LNCaP clone FGC (cell line): ENCODE data around the gene NOP56.

Experiments used
- DNase-seq: peaks from one replicate; pipeline ENCODE4 v3.0.0-alpha.2; 2011; ENCODE audit warnings: low read depth
- H3K4me3 ChIP-seq: 2 replicates; pipeline ENCODE4 v1.5.1; 2011; ENCODE audit warnings: mild to moderate bottlenecking, low read depth, low read length, control low read depth
- CTCF ChIP-seq: IDR thresholded peaks from 2 replicates; pipeline ENCODE4 v1.5.1; 2012; ENCODE audit warnings: mild to moderate bottlenecking; ENCODE audit not compliant: control insufficient read depth, insufficient read depth; ENCODE audit errors: extremely low read depth

Gene NOP56

GRCh38 chr20:2691127-2691526 is 38.7 kb downstream of the NOP56 start:
- TF ChIP-seq CTCF: no peak
- H3K4me3 ChIP-seq: no peak overlapping the region
- DNase-seq: no peak

GRCh38 chr20:2691663-2692035 is 39.2 kb downstream of the NOP56 start:
- no peak overlapping the region for H3K4me3 ChIP-seq
- no peak for DNase-seq

GRCh38 chr20:2692036-2692885 is 39.8 kb downstream of the NOP56 start, which contains the start of gene EBF4:
EBF4 (plus strand) TSS chr20:2692780; CDS start chr20:2693646, 866 bp downstream.
- DNase-seq: no peak
- TF ChIP-seq CTCF: no peak
- no peak within 1 kb of the TSS for H3K4me3 ChIP-seq

More at GRCh38 chr20:2691663-2692035, 39.2 kb downstream of the NOP56 start:
- no peak for TF ChIP-seq CTCF

GRCh38 chr20:2692886-2693285 is 40.5 kb downstream of the NOP56 start:
- TF ChIP-seq CTCF: no peak
- H3K4me3 ChIP-seq: no peak overlapping the region
- DNase-seq: no peak

GRCh38 chr20:2693286-2694007 is 41.0 kb downstream of the NOP56 start:
- no peak for TF ChIP-seq CTCF
- H3K4me3 ChIP-seq: no peak overlapping the region
- DNase-seq: no peak

- no peak overlapping the region for H3K4me3 ChIP-seq
- no peak for TF ChIP-seq CTCF
- no peak for DNase-seq
Measured at GRCh38 chr20:2694008-2694471, 41.6 kb downstream of the NOP56 start.
